HFF-Myc (cell line): Measurements from ENCODE around the gene PLXNA3.

Experiments used
- DNase-seq: peaks from one replicate; pipeline ENCODE4 v3.0.0-alpha.2; 2011; ENCODE audit warnings: low read depth; ENCODE audit errors: extremely low read depth
- H3K4me3 ChIP-seq: replicated peaks from 2 replicates; pipeline ENCODE4 v1.5.1; 2011; ENCODE audit warnings: low read depth, mild to moderate bottlenecking, control low read depth, low read length
- TF ChIP-seq, protein P1 (sequence below): IDR thresholded peaks from 2 replicates; pipeline ENCODE4 v1.5.1; 2012; ENCODE audit warnings: mild to moderate bottlenecking, low read depth, low read length, control low read depth; ENCODE audit errors: missing control alignments

Gene PLXNA3

GRCh38 chrX:154477891-154478477 is 19.9 kb downstream of the PLXNA3 start:
- TF ChIP-seq, protein P1, sequence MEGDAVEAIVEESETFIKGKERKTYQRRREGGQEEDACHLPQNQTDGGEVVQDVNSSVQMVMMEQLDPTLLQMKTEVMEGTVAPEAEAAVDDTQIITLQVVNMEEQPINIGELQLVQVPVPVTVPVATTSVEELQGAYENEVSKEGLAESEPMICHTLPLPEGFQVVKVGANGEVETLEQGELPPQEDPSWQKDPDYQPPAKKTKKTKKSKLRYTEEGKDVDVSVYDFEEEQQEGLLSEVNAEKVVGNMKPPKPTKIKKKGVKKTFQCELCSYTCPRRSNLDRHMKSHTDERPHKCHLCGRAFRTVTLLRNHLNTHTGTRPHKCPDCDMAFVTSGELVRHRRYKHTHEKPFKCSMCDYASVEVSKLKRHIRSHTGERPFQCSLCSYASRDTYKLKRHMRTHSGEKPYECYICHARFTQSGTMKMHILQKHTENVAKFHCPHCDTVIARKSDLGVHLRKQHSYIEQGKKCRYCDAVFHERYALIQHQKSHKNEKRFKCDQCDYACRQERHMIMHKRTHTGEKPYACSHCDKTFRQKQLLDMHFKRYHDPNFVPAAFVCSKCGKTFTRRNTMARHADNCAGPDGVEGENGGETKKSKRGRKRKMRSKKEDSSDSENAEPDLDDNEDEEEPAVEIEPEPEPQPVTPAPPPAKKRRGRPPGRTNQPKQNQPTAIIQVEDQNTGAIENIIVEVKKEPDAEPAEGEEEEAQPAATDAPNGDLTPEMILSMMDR: no peak
- peak overlapping the region; percentile 45 for H3K4me3 ChIP-seq
- no peak for DNase-seq

GRCh38 chrX:154478728-154479622 is 20.9 kb downstream of the PLXNA3 start, which contains the start of gene LAGE3:
Gene LAGE3 (minus strand): TSS chrX:154479281. CDS start chrX:154478915, 366 bp downstream.
- peak within 1 kb of the TSS; percentile 45 for H3K4me3 ChIP-seq
- TF ChIP-seq, protein P1: no peak
- peak; percentile 12 for DNase-seq

DNA sequence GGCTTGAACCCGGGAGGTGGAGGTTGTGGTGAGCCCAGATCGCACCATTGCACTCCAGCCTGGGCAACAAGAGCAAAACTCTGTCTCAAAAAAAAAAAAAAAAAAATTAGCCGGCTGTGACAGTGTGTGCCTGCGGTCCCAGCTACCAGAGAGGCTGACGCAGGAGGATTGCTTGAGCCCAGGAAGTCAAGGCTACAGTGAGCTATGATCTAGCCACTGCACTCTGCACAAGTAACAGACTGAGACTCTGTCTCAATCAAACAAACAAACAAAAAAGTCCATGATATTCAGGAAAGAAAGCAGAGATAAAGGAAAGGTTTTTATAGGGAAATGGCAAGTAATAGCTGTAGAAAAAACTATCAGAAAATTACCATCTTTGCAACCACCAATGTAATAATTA is 23.1 kb downstream of the PLXNA3 start:
- no peak for DNase-seq
- TF ChIP-seq, protein P1: no peak
- H3K4me3 ChIP-seq: no peak overlapping the region

- TF ChIP-seq, protein P1: no peak
- no peak for DNase-seq
- no peak overlapping the region for H3K4me3 ChIP-seq
These were observed 24.0 kb downstream of the PLXNA3 start for GRCh38 chrX:154481911-154482601.

- no peak overlapping the region for H3K4me3 ChIP-seq
These were observed 24.7 kb downstream of the PLXNA3 start for GRCh38 chrX:154482786-154483185.

GRCh38 chrX:154483325-154483724 is 25.2 kb downstream of the PLXNA3 start:
- no peak overlapping the region for H3K4me3 ChIP-seq
- TF ChIP-seq, protein P1: no peak
- no peak for DNase-seq

More at GRCh38 chrX:154482786-154483185, 24.7 kb downstream of the PLXNA3 start:
- TF ChIP-seq, protein P1: no peak
- no peak for DNase-seq
